Ascending aorta (tissue), 2 donors: ENCODE measurements around the gene SULT1C2. TPM values are rescaled to one million over a fixed set of nuclear protein-coding genes. Genes with fewer than 3 reads are reported as not detected.

Experiments
- DNase-seq, 2 donors: peaks; one replicate each; pipeline ENCODE4 v3.0.0-alpha.2; 2019; ENCODE audit warnings: low spot score in 2 of 2
- H3K27ac ChIP-seq, 2 donors: fragments of 200-600 bp; sonication (generic); one replicate each; pipeline ENCODE4 v1.5.1; 2016 to 2017; ENCODE audit warnings: mild to moderate bottlenecking in 1 of 2
- H3K27me3 ChIP-seq: fragments of 200-600 bp; sonication (generic); one replicate; pipeline ENCODE4 v1.5.1; 2017
- H3K36me3 ChIP-seq, 2 donors: fragments of 200-600 bp; sonication (generic); one replicate each; pipeline ENCODE4 v1.5.1; 2016
- H3K4me1 ChIP-seq, 2 donors: fragments of 200-600 bp; sonication (generic); one replicate each; pipeline ENCODE4 v1.5.1; 2016 to 2017; ENCODE audit warnings: mild to moderate bottlenecking in 1 of 2
- H3K4me3 ChIP-seq, 2 donors: fragments of 200-600 bp; sonication (generic); one replicate each; pipeline ENCODE4 v1.5.1; 2016 to 2017; ENCODE audit warnings: mild to moderate bottlenecking in 1 of 2
- H3K9me3 ChIP-seq, 2 donors: fragments of 200-600 bp; sonication (generic); one replicate each; pipeline ENCODE4 v1.5.1; 2016
- intact Hi-C: fragments of 100-400 bp; cut with DNase I; formaldehyde crosslinking; loops from one replicate; pipeline ENCODE4 v1.15.1; 2023
- total RNA-seq: library from RNA; depleted of rRNA; stranded (reverse); fragments of >200 nt; gene quantifications from one replicate; pipeline ENCODE4 v1.1.0, GENCODE V29; 2016
- TF ChIP-seq, protein P1 (sequence below), 3 experiments: fragments of 200-600 bp in 2 of 3; fragments of 450-650 bp in 1 of 3; sonication (generic) in 2 of 3; IDR thresholded peaks; one replicate each; pipeline ENCODE4 v1.5.1; 2016 to 2019; ENCODE audit warnings: antibody characterized with exemption in 3 of 3, mild to moderate bottlenecking in 1 of 3, moderate library complexity in 1 of 3

SULT1C2 gene
- total RNA-seq, 1 donor from 2014 or later = not detected

DNA sequence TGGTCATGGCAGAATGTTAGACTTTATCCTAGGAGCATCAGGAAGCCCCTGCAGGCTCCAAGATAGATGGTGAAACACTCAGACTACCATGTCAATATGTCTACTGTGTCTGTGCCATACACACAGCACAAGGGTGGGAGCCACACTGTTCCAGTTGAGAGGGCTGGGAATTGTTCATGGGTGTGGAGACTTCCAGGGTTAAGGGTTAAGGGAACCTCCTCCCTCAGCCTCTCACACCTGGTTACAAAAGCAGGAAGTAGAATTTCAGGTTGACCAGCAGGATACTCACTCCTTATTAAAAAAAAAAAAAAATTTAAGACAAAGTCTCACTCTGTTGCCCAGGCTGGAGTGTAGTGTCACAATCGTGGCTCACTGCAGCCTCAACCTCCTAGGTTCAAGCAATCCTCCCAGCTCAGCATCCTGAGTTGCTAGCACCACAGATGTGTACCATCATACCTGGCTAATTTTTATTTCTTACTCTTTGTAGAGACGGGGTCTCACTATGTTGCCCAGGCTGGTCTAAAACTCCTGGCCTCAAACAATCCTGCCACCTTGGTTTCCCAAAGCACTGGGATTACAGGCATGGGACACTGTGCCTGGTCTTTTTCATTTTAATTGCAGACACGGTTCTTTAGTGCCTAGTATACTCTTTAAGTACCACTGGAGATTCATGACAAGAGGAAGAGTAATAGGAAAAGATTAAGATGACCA, 26.0 kb downstream of the SULT1C2 start:
- Histone ChIP-seq H3K4me1 (no peaks in the 10 kb centered on the region), H3K4me3 (no peak overlapping the region), H3K36me3 (no peaks in the 10 kb centered on the region), H3K27me3 (no peaks in the 10 kb centered on the region), H3K9me3 (no peaks in the 10 kb centered on the region), H3K27ac (no peak overlapping the region)
- intact Hi-C loops = no loop called here
- no peak for DNase-seq
- TF ChIP-seq, protein P1, sequence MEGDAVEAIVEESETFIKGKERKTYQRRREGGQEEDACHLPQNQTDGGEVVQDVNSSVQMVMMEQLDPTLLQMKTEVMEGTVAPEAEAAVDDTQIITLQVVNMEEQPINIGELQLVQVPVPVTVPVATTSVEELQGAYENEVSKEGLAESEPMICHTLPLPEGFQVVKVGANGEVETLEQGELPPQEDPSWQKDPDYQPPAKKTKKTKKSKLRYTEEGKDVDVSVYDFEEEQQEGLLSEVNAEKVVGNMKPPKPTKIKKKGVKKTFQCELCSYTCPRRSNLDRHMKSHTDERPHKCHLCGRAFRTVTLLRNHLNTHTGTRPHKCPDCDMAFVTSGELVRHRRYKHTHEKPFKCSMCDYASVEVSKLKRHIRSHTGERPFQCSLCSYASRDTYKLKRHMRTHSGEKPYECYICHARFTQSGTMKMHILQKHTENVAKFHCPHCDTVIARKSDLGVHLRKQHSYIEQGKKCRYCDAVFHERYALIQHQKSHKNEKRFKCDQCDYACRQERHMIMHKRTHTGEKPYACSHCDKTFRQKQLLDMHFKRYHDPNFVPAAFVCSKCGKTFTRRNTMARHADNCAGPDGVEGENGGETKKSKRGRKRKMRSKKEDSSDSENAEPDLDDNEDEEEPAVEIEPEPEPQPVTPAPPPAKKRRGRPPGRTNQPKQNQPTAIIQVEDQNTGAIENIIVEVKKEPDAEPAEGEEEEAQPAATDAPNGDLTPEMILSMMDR (IDR thresholded peaks at IDR 0.05) = no peak

DNA sequence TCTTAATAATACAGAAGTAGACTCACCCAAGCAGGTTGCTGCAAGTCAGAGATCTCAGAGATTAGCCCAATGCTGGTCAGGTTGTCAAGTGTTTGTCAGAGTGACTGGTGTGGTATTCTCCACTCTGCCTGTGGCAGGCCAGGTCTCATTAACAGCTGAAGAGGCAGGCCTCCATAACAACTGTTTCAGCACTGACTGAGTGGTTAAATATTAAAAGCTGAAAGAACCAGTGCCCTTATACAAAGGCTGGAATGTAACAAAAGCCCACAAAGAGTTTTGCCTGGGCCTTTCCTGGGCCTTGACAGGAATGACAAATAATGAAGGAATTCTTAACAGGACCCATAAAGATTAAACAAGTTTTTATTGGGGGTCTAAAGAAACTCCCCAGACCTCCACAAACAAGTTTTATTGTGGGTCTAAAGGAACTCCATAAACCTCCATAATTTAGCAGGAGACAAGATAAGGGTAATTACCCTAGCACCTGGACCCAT, 26.8 kb downstream of the SULT1C2 start:
- DNase-seq = no peak
- Histone ChIP-seq H3K36me3 (no peaks in the 10 kb centered on the region), H3K27ac (no peak overlapping the region), H3K27me3 (no peaks in the 10 kb centered on the region), H3K9me3 (no peaks in the 10 kb centered on the region), H3K4me1 (no peaks in the 10 kb centered on the region), H3K4me3 (no peak overlapping the region)
- intact Hi-C loops = no loop called here
- TF ChIP-seq, protein P1 (IDR thresholded peaks at IDR 0.05) = no peak

GRCh38 chr2:108316033-108316432, 27.3 kb downstream of the SULT1C2 start:
- TF ChIP-seq, protein P1 (IDR thresholded peaks at IDR 0.05) = no peak
- Histone ChIP-seq H3K4me1 (no peaks in the 10 kb centered on the region), H3K36me3 (no peaks in the 10 kb centered on the region), H3K27ac (no peak overlapping the region), H3K4me3 (no peak overlapping the region), H3K9me3 (no peaks in the 10 kb centered on the region), H3K27me3 (no peaks in the 10 kb centered on the region)
- intact Hi-C loops = no loop called here
- DNase-seq = no peak

GRCh38 chr2:108316461-108317258, 28.0 kb downstream of the SULT1C2 start:
- Histone ChIP-seq H3K4me3 (no peak overlapping the region), H3K4me1 (no peaks in the 10 kb centered on the region), H3K9me3 (no peaks in the 10 kb centered on the region), H3K27ac (no peak overlapping the region), H3K36me3 (no peaks in the 10 kb centered on the region), H3K27me3 (no peaks in the 10 kb centered on the region)
- intact Hi-C loops = no loop called here
- DNase-seq = no peak
- TF ChIP-seq, protein P1 (IDR thresholded peaks at IDR 0.05) = no peak

- H3K9me3 ChIP-seq = no peaks in the 10 kb centered on the region
- no peak for DNase-seq
- no peak overlapping the region for H3K27ac ChIP-seq
- H3K36me3 ChIP-seq = no peaks in the 10 kb centered on the region
- no peaks in the 10 kb centered on the region for H3K4me1 ChIP-seq
- TF ChIP-seq, protein P1 (IDR thresholded peaks at IDR 0.05) = no peak
- no peaks in the 10 kb centered on the region for H3K27me3 ChIP-seq
- no peak overlapping the region for H3K4me3 ChIP-seq
- intact Hi-C loops = no loop called here
Observed at GRCh38 chr2:108320326-108320922, 31.7 kb downstream of the SULT1C2 start.
